DND-41 (cell line): Measurements from ENCODE around the gene NR5A2.

Experiments
- EZH2 ChIP-seq: IDR thresholded peaks from 3 replicates; pipeline ENCODE4 v1.6.1; 2012; ENCODE audit warnings: borderline replicate concordance, low read depth, mild to moderate bottlenecking, moderate library complexity, low read length, inconsistent platforms; ENCODE audit not compliant: severe bottlenecking
- TF ChIP-seq, protein P1 (sequence below): IDR thresholded peaks from 2 replicates; pipeline ENCODE4 v1.5.1; 2012; ENCODE audit warnings: borderline replicate concordance, low read length, moderate library complexity, mild to moderate bottlenecking; ENCODE audit not compliant: poor library complexity, severe bottlenecking; ENCODE audit errors: extremely low read depth

DNA sequence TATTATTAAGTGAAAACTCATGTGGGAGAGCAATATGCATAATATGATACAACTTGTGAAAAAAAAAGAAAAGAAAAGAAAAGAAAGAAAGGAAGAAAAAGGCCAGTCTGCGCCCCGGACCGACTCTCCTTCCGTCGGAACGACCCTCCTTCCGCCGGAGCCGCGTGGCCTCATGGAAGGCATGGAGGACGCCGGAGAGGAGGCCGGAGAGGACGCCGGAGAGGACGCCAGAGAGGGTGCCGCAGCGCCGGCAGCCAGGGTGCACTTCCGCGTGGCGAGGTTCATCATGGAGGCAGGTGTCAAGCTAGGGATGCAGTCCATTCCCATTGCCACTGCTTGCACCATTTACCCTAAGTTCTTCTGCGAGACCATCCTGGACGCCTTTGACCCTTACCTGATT lies 185.9 kb downstream of the NR5A2 start:
- TF ChIP-seq EZH2 = no peak
- TF ChIP-seq, protein P1, sequence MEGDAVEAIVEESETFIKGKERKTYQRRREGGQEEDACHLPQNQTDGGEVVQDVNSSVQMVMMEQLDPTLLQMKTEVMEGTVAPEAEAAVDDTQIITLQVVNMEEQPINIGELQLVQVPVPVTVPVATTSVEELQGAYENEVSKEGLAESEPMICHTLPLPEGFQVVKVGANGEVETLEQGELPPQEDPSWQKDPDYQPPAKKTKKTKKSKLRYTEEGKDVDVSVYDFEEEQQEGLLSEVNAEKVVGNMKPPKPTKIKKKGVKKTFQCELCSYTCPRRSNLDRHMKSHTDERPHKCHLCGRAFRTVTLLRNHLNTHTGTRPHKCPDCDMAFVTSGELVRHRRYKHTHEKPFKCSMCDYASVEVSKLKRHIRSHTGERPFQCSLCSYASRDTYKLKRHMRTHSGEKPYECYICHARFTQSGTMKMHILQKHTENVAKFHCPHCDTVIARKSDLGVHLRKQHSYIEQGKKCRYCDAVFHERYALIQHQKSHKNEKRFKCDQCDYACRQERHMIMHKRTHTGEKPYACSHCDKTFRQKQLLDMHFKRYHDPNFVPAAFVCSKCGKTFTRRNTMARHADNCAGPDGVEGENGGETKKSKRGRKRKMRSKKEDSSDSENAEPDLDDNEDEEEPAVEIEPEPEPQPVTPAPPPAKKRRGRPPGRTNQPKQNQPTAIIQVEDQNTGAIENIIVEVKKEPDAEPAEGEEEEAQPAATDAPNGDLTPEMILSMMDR = no peak
